H9 (cell line): ENCODE measurements around the gene CCDC187. TPM values are rescaled to one million over a fixed set of nuclear protein-coding genes. Genes with fewer than 3 reads are reported as not detected.
A peak's percentile ranks its signal among the peaks of the same experiment; 100 is the strongest.

Experiments
- DNase-seq: peaks from one replicate; pipeline ENCODE4 v3.0.0-alpha.2; 2017
- H2AFZ ChIP-seq: one replicate; pipeline ENCODE4 v1.6.1; 2013; ENCODE audit warnings: mild to moderate bottlenecking, low read length, control low read depth, moderate library complexity
- H2AK5ac ChIP-seq: 2 replicates; pipeline ENCODE4 v1.6.1; 2013; ENCODE audit warnings: low read length, control low read depth, mixed read lengths; ENCODE audit not compliant: insufficient read length
- H2BK120ac ChIP-seq: one replicate; pipeline ENCODE4 v1.6.1; 2013; ENCODE audit warnings: low read depth, mild to moderate bottlenecking, low read length, control low read depth, inconsistent platforms; ENCODE audit not compliant: poor library complexity, severe bottlenecking
- H2BK12ac ChIP-seq: 2 replicates; pipeline ENCODE4 v1.6.1; 2013; ENCODE audit warnings: low read length, control low read depth, mixed read lengths, low read depth; ENCODE audit not compliant: insufficient read length
- H2BK15ac ChIP-seq: 2 replicates; pipeline ENCODE4 v1.6.1; 2013; ENCODE audit warnings: low read depth, low read length, control low read depth
- H2BK20ac ChIP-seq: one replicate; pipeline ENCODE4 v1.6.1; 2013; ENCODE audit warnings: low read depth, mild to moderate bottlenecking, low read length, control low read depth, inconsistent platforms; ENCODE audit not compliant: poor library complexity, severe bottlenecking
- H2BK5ac ChIP-seq: 2 replicates; pipeline ENCODE4 v1.6.1; 2013; ENCODE audit warnings: low read length, control low read depth, mixed read lengths; ENCODE audit not compliant: insufficient read length
- H3K14ac ChIP-seq: 2 replicates; pipeline ENCODE4 v1.6.1; 2013; ENCODE audit warnings: low read length, control low read depth; ENCODE audit not compliant: insufficient read depth
- H3K18ac ChIP-seq: 2 replicates; pipeline ENCODE4 v1.6.1; 2013; ENCODE audit warnings: low read depth, mild to moderate bottlenecking, mixed read lengths, low read length, control low read depth; ENCODE audit not compliant: insufficient read length
- H3K23ac ChIP-seq: 2 replicates; pipeline ENCODE4 v1.6.1; 2013; ENCODE audit warnings: low read length, control low read depth, mixed read lengths, low read depth; ENCODE audit not compliant: insufficient read length
- H3K23me2 ChIP-seq: 2 replicates; pipeline ENCODE4 v1.6.1; 2013; ENCODE audit warnings: low read depth, mild to moderate bottlenecking, mixed read lengths, low read length, control low read depth; ENCODE audit not compliant: insufficient read length, poor library complexity, severe bottlenecking
- H3K27ac ChIP-seq: 2 replicates; pipeline ENCODE4 v1.5.1; 2013; ENCODE audit warnings: low read length, control low read depth, mixed read lengths, low read depth; ENCODE audit not compliant: insufficient read length
- H3K27me3 ChIP-seq: 2 replicates; pipeline ENCODE4 v1.6.1; 2013; ENCODE audit warnings: low read length, control low read depth, inconsistent platforms; ENCODE audit not compliant: insufficient read depth
- H3K4ac ChIP-seq: 2 replicates; pipeline ENCODE4 v1.6.1; 2013; ENCODE audit warnings: low read depth, mild to moderate bottlenecking, control low read depth, inconsistent platforms, low read length, moderate library complexity
- H3K4me1 ChIP-seq: 2 replicates; pipeline ENCODE4 v1.6.1; 2013; ENCODE audit warnings: low read length, control low read depth, inconsistent platforms; ENCODE audit not compliant: insufficient read depth
- H3K4me2 ChIP-seq: 2 replicates; pipeline ENCODE4 v1.6.1; 2013; ENCODE audit warnings: low read length, control low read depth, mixed read lengths; ENCODE audit not compliant: insufficient read length, insufficient read depth
- H3K56ac ChIP-seq: 2 replicates; pipeline ENCODE4 v1.6.1; 2013; ENCODE audit warnings: low read depth, mild to moderate bottlenecking, mixed read lengths, low read length, control low read depth; ENCODE audit not compliant: insufficient read length
- H3K79me1 ChIP-seq: 2 replicates; pipeline ENCODE4 v1.6.1; 2013; ENCODE audit warnings: low read depth, mild to moderate bottlenecking, moderate library complexity, low read length, control low read depth, inconsistent platforms; ENCODE audit not compliant: insufficient read depth, poor library complexity, severe bottlenecking
- H3K79me2 ChIP-seq: 2 replicates; pipeline ENCODE4 v1.6.1; 2013; ENCODE audit warnings: low read length, control low read depth, inconsistent platforms; ENCODE audit not compliant: insufficient read depth
- H3K9ac ChIP-seq: 2 replicates; pipeline ENCODE4 v1.6.1; 2013; ENCODE audit warnings: low read length, control low read depth, mixed read lengths; ENCODE audit not compliant: insufficient read length; ENCODE audit errors: extremely low read depth
- H3K9me3 ChIP-seq: one replicate; pipeline ENCODE4 v1.6.1; 2013; ENCODE audit warnings: low read depth, low read length, inconsistent platforms; ENCODE audit not compliant: control insufficient read depth
- H3T11ph ChIP-seq: one replicate; pipeline ENCODE4 v1.6.1; 2013; ENCODE audit warnings: mild to moderate bottlenecking, low read length, control low read depth, inconsistent platforms
- H4K20me1 ChIP-seq: one replicate; pipeline ENCODE4 v1.6.1; 2013; ENCODE audit not compliant: control insufficient read depth, insufficient read length, insufficient read depth
- H4K5ac ChIP-seq: 2 replicates; pipeline ENCODE4 v1.6.1; 2013; ENCODE audit warnings: low read depth, mild to moderate bottlenecking, mixed read lengths, low read length, control low read depth; ENCODE audit not compliant: insufficient read length
- H4K8ac ChIP-seq: replicated peaks from 2 replicates; pipeline ENCODE4 v1.6.1; 2013; ENCODE audit warnings: low read length, control low read depth, mixed read lengths, low read depth; ENCODE audit not compliant: insufficient read length
- H4K91ac ChIP-seq: 2 replicates; pipeline ENCODE4 v1.6.1; 2013; ENCODE audit warnings: low read depth, mild to moderate bottlenecking, moderate library complexity, mixed read lengths, low read length, control low read depth; ENCODE audit not compliant: insufficient read length
- H3K27ac Mint-ChIP-seq, 3 experiments: 2 replicates in 2 of 3; 3 replicates in 1 of 3; pipeline ENCODE4 v1.8.0; 2020 to 2021; ENCODE audit warnings: mixed read lengths in 3 of 3, mild to moderate bottlenecking in 1 of 3, moderate library complexity in 1 of 3
- H3K27me3 Mint-ChIP-seq: 2 replicates; pipeline ENCODE4 v1.8.0; 2021; ENCODE audit warnings: low read depth, mild to moderate bottlenecking, moderate library complexity, mixed read lengths
- H3K36me3 Mint-ChIP-seq, 3 experiments: 2 replicates in 2 of 3; 3 replicates in 1 of 3; pipeline ENCODE4 v1.8.0; 2020 to 2021; ENCODE audit warnings: low read depth in 3 of 3, mixed read lengths in 3 of 3; ENCODE audit not compliant: insufficient read depth in 1 of 3
- H3K4me1 Mint-ChIP-seq, 2 experiments: 2 replicates each; pipeline ENCODE4 v1.8.0; 2020; ENCODE audit warnings: mixed read lengths in 2 of 2
- H3K4me3 Mint-ChIP-seq, 2 experiments: 2 replicates in 1 of 2; 3 replicates in 1 of 2; pipeline ENCODE4 v1.8.0; 2020 to 2021; ENCODE audit warnings: mild to moderate bottlenecking in 2 of 2, mixed read lengths in 2 of 2, moderate library complexity in 1 of 2
- H3K9me3 Mint-ChIP-seq, 2 experiments: 2 replicates in 1 of 2; 3 replicates in 1 of 2; pipeline ENCODE4 v1.8.0; 2020; ENCODE audit warnings: mild to moderate bottlenecking in 2 of 2, mixed read lengths in 2 of 2, moderate library complexity in 1 of 2
- WGBS: extraction: QIAGEN DNeasy Blood & Tissue Kit; methylation state at CpG from one replicate; pipeline ENCODE4 v1.1.7; 2013; ENCODE audit warnings: missing lambda C conversion rate, low lambda C conversion rate, mixed read lengths; ENCODE audit not compliant: insufficient read length; ENCODE audit errors: extremely low coverage; 5-methylcytosine and 5-hydroxymethylcytosine counted together
- total RNA-seq: library from RNA; stranded (reverse); gene quantifications from 2 replicates; pipeline ENCODE4 v1.2.1, GENCODE V29; 2021
- TF ChIP-seq, protein P1 (sequence below): fragments of 200-600 bp; sonication (generic); conservative IDR thresholded peaks from 3 replicates; pipeline ENCODE4 v1.8.0; 2021; ENCODE audit warnings: antibody characterized with exemption, mild to moderate bottlenecking

The CCDC187 gene
- total RNA-seq, 1 experiment from 2014 or later = 0.07 TPM

DNA sequence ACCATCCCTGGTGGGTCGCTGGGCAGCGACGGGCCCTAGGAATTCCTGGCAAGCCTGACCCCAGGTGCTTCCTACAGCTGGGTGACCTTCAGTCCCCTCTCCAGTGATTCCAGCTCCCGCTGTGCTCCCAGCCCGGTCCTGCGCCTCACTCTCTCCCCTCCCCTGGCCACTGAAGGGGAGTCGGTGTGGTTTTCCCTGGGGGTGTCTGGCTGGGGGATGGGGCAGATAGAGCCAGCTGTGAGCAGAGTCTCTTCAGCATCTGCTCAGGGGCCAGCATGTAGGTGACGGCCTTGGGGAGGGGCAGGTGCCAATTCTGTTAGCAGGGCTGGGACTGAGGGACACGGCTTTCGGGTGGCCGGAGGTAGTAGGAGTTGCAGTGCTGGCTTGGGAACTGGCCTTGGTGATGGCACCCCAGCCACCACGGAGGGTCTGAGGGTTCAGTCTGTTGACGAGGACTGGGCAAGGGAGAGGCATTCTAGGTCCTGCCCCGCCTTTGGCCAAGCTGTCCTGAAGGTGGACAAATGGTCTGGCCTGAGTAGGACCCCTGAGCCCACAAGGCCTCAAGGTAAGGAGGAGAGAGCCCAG lies 26.6 kb upstream of the CCDC187 start:
- H4K8ac ChIP-seq = no peak overlapping the region
- TF ChIP-seq, protein P1, sequence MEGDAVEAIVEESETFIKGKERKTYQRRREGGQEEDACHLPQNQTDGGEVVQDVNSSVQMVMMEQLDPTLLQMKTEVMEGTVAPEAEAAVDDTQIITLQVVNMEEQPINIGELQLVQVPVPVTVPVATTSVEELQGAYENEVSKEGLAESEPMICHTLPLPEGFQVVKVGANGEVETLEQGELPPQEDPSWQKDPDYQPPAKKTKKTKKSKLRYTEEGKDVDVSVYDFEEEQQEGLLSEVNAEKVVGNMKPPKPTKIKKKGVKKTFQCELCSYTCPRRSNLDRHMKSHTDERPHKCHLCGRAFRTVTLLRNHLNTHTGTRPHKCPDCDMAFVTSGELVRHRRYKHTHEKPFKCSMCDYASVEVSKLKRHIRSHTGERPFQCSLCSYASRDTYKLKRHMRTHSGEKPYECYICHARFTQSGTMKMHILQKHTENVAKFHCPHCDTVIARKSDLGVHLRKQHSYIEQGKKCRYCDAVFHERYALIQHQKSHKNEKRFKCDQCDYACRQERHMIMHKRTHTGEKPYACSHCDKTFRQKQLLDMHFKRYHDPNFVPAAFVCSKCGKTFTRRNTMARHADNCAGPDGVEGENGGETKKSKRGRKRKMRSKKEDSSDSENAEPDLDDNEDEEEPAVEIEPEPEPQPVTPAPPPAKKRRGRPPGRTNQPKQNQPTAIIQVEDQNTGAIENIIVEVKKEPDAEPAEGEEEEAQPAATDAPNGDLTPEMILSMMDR = no peak
- H3K14ac ChIP-seq = no peak overlapping the region
- WGBS = no CpG with 5 or more reads among the region's 14 CpGs
- no peak overlapping the region for H3K56ac ChIP-seq
- Mint-ChIP-seq H3K9me3 (no peaks in the 10 kb centered on the region), H3K4me1 (peaks cover 9 to 11% of the 10 kb centered on the region in 2 experiments), H3K27ac (peak overlapping the region in 1 of 3 experiments; percentile 34; a peak in 3 of 7 replicates), H3K36me3 (no peaks in the 10 kb centered on the region; a peak in 1 of 7 replicates), H3K4me3 (no peak overlapping the region), H3K27me3 (no peaks in the 10 kb centered on the region)
- H3K79me2 ChIP-seq = peaks cover 2% of the 10 kb centered on the region; the same call in 1 of the 2 replicates
- no peak overlapping the region for H2BK20ac ChIP-seq
- no peak overlapping the region for H2AK5ac ChIP-seq
- H4K20me1 ChIP-seq = no peaks in the 10 kb centered on the region
- H3K4me1 ChIP-seq = peaks cover 4% of the 10 kb centered on the region; the same call in 1 of the 2 replicates
- no peak overlapping the region for H3K23ac ChIP-seq
- H3K18ac ChIP-seq = no peak overlapping the region
- no peak overlapping the region for H2AFZ ChIP-seq
- no peak overlapping the region for H2BK12ac ChIP-seq
- H3K4me2 ChIP-seq = no peak overlapping the region
- no peak overlapping the region for H3K4ac ChIP-seq
- no peak overlapping the region for H2BK15ac ChIP-seq
- no peaks in the 10 kb centered on the region for H3K27me3 ChIP-seq
- no peaks in the 10 kb centered on the region for H3K9me3 ChIP-seq
- H3K23me2 ChIP-seq = no peaks in the 10 kb centered on the region
- no peak overlapping the region for H4K5ac ChIP-seq
- peaks cover 2% of the 10 kb centered on the region for H3K79me1 ChIP-seq
- no peak overlapping the region for H3T11ph ChIP-seq
- no peak overlapping the region for H4K91ac ChIP-seq
- no peak overlapping the region for H3K27ac ChIP-seq
- no peak overlapping the region for H3K9ac ChIP-seq
- H2BK5ac ChIP-seq = no peak overlapping the region
- no peak for DNase-seq
- no peak overlapping the region for H2BK120ac ChIP-seq
